HAP-1 (cell line): ENCODE data around the gene ME1.

Experiments used
- DNase-seq, 2 experiments: peaks; one replicate each; pipeline ENCODE4 v3.0.0-alpha.2; 2016 to 2020; ENCODE audit warnings: low spot score in 2 of 2
- H3K27me3 ChIP-seq: fragments of 250-450 bp; sonication (Bioruptor Pico); 2 replicates; pipeline ENCODE4 v1.5.1; 2020; ENCODE audit warnings: low read depth, mild to moderate bottlenecking, moderate library complexity
- H3K36me3 ChIP-seq: fragments of 250-450 bp; sonication (Bioruptor Pico); replicated peaks from 2 replicates; pipeline ENCODE4 v1.5.1; 2020; ENCODE audit warnings: mild to moderate bottlenecking
- H3K4me1 ChIP-seq: fragments of 250-450 bp; sonication (Bioruptor Pico); 2 replicates; pipeline ENCODE4 v1.5.1; 2020; ENCODE audit warnings: mild to moderate bottlenecking
- H3K4me3 ChIP-seq: fragments of 250-450 bp; sonication (Bioruptor Pico); 2 replicates; pipeline ENCODE4 v1.5.1; 2020; ENCODE audit warnings: mild to moderate bottlenecking, moderate library complexity
- H3K9me3 ChIP-seq: fragments of 250-450 bp; sonication (Bioruptor Pico); 2 replicates; pipeline ENCODE4 v1.5.1; 2020; ENCODE audit warnings: mild to moderate bottlenecking, moderate library complexity
- in situ Hi-C: fragments of 300-500 bp; cut with MboI; formaldehyde crosslinking; loops from 3 replicates; pipeline ENCODE4 v1.14.3; 2020; ENCODE audit warnings: low sequenced_read_pairs, inconsistent platforms, mixed read lengths

The ME1 gene

GRCh38 chr6:83176246-83176645, 254.6 kb downstream of the ME1 start:
- DNase-seq, result no peak
- no peaks in the 10 kb centered on the region for H3K27me3 ChIP-seq
- in situ Hi-C loops, result no loop called here
- H3K36me3 ChIP-seq, result peaks cover 61% of the 10 kb centered on the region
- H3K9me3 ChIP-seq, result no peaks in the 10 kb centered on the region
- peaks cover 4% of the 10 kb centered on the region for H3K4me1 ChIP-seq
- no peak overlapping the region for H3K4me3 ChIP-seq

- no peaks in the 10 kb centered on the region for H3K27me3 ChIP-seq
- H3K9me3 ChIP-seq, result no peaks in the 10 kb centered on the region
- no peak overlapping the region for H3K4me3 ChIP-seq
- in situ Hi-C loops, result no loop called here
- peaks cover 77% of the 10 kb centered on the region for H3K36me3 ChIP-seq
- peak in 1 of 2 experiments; percentile 19 for DNase-seq
- peaks cover 3% of the 10 kb centered on the region; the same call in 1 of the 2 replicates for H3K4me1 ChIP-seq
Measured at GRCh38 chr6:83169511-83169910, 261.3 kb downstream of the ME1 start.

DNA sequence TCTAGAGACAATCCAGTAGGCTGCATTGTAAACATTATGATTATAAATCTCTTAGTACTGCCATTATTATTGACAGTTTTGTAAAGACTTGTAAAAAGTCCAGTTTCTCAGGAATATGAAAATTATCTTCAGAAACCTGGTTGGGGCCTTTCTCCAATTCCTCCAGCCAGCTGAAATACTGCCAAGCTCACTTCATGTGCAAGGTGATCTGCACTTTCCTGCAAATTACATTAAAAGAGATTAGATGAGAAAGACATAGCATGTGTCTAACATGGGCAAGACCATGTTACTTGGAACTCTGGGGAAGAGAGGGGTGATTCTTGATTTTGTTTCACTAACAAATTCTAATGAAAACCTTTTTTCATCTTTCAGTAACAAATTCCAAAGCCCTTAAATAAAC, 261.7 kb downstream of the ME1 start:
- Histone ChIP-seq H3K4me1 (peaks cover 3% of the 10 kb centered on the region; the same call in 1 of the 2 replicates), H3K4me3 (no peak overlapping the region), H3K36me3 (peaks cover 73% of the 10 kb centered on the region), H3K27me3 (no peaks in the 10 kb centered on the region), H3K9me3 (no peaks in the 10 kb centered on the region)
- no peak for DNase-seq
- in situ Hi-C loops, result no loop called here

DNA sequence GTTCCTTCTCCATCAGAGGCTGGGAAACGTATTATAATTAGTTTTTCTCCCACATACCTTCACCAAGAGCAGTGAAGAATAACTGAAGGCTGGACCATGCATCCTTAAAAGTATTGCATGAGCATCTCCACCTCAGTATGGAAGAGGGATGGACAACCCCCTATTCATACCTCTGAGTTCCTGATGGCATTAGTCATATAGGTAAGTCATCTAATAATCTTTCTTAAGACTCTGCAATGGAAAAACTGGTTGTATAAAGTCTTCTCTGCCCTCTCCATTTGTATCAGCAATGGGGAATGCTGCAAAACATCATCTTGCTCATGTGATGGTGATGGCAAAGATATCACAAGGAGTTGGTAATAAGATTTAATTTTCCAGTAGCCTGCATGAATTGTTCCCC, 262.3 kb downstream of the ME1 start:
- Histone ChIP-seq H3K36me3 (peaks cover 70% of the 10 kb centered on the region), H3K4me1 (peaks cover 3% of the 10 kb centered on the region; the same call in 1 of the 2 replicates), H3K9me3 (no peaks in the 10 kb centered on the region), H3K4me3 (no peak overlapping the region), H3K27me3 (no peaks in the 10 kb centered on the region)
- no peak for DNase-seq
- in situ Hi-C loops, result no loop called here

DNA sequence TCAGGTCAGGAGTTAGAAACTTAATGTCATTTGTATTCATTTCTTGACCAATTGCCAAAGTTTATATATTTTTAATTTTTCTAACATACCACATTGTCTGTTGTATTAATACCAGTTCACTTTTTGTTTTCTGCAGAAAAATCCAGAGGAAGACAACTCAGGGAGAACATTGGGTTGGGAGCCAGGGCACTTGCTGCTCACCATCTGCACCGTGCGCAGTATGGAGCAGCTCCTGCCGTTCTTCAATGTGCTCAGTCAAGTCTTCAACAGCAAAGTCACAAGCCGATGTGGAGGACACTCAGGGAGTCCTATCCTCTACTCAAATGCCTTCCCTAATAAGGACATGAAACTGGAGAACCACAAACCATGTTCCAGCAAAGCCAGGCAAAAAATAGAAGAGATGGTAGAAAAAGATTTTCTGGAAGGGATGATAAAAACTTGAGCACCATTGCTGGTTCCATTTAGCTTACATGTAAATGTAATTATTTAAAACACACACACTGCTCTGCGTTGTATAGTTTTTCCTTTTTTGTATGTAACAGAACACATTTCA, 263.0 kb downstream of the ME1 start:
- Histone ChIP-seq H3K4me1 (peaks cover 3% of the 10 kb centered on the region; the same call in 1 of the 2 replicates), H3K9me3 (no peaks in the 10 kb centered on the region), H3K36me3 (peaks cover 62% of the 10 kb centered on the region), H3K4me3 (no peak overlapping the region), H3K27me3 (no peaks in the 10 kb centered on the region)
- DNase-seq, result no peak
- in situ Hi-C loops, result no loop called here
